K562 (cell line): ENCODE data around the gene TSPAN3. TPM values are rescaled to one million over a fixed set of nuclear protein-coding genes. Genes with fewer than 3 reads are reported as not detected.

Experiments used
- CBX1 ChIP-seq: sonication (generic); IDR thresholded peaks from 2 replicates; pipeline ENCODE4 v1.6.1; 2016; ENCODE audit warnings: antibody characterized with exemption, low read depth, mild to moderate bottlenecking
- DNMT1 ChIP-seq: fragments of 450-650 bp; IDR thresholded peaks from 2 replicates; pipeline ENCODE4 v1.6.1; 2016; ENCODE audit warnings: antibody characterized with exemption, mild to moderate bottlenecking
- FOXA3 ChIP-seq, 2 experiments: fragments of 450-650 bp in 1 of 2; sonication (generic) in 1 of 2; formaldehyde crosslinking; IDR thresholded peaks in 1 of 2; conservative IDR thresholded peaks in 1 of 2; 2 replicates each; pipeline versions ENCODE4 v1.4.0 to v1.8.0; 2020 to 2022; ENCODE audit warnings: mild to moderate bottlenecking in 2 of 2, missing genetic modification reagents in 1 of 2
- HMGN3 ChIP-seq: IDR thresholded peaks from 2 replicates; pipeline ENCODE4 v1.6.1; 2011; ENCODE audit warnings: borderline replicate concordance, low read depth, mild to moderate bottlenecking, mixed read lengths, low read length; ENCODE audit not compliant: insufficient read length; ENCODE audit errors: extremely low read depth
- IRF2 ChIP-seq: sonication (generic); formaldehyde crosslinking; IDR thresholded peaks from 2 replicates; pipeline ENCODE4 v1.8.1; 2022; ENCODE audit warnings: mild to moderate bottlenecking, missing genetic modification reagents
- KAT7 ChIP-seq: sonication (generic); formaldehyde crosslinking; IDR thresholded peaks from 2 replicates; pipeline ENCODE4 v1.8.0; 2022; ENCODE audit warnings: missing genetic modification reagents, mild to moderate bottlenecking, borderline replicate concordance
- SIN3A ChIP-seq, 2 experiments: fragments of 150-350 bp in 1 of 2; IDR thresholded peaks; 2 replicates each; pipeline ENCODE4 v1.6.1; 2011 to 2016; ENCODE audit warnings: borderline replicate concordance in 2 of 2, low read depth in 2 of 2, low read length in 2 of 2, mild to moderate bottlenecking in 2 of 2, moderate library complexity in 2 of 2; ENCODE audit not compliant: control insufficient read depth in 1 of 2
- TEAD2 ChIP-seq: fragments of 450-650 bp; IDR thresholded peaks from 2 replicates; pipeline ENCODE4 v1.6.1; 2016; ENCODE audit warnings: missing genetic modification characterization, control low read depth, missing compliant biosample characterization
- ZC3H8 ChIP-seq: fragments of 450-650 bp; IDR thresholded peaks from 2 replicates; pipeline ENCODE4 v1.6.1; 2017
- ZFP30 ChIP-seq: fragments of 250-450 bp; sonication (Bioruptor Pico); IDR thresholded peaks from 2 replicates; pipeline ENCODE4 v1.8.0; 2022; ENCODE audit warnings: moderate library complexity, mild to moderate bottlenecking, inconsistent platforms, borderline replicate concordance
- ZNF121 ChIP-seq: sonication (generic); formaldehyde crosslinking; conservative IDR thresholded peaks from 2 replicates; pipeline ENCODE4 v1.8.0; 2022; ENCODE audit warnings: missing genetic modification reagents
- ZNF133 ChIP-seq: fragments of 250-450 bp; sonication (Bioruptor Pico); IDR thresholded peaks from 2 replicates; pipeline ENCODE4 v1.4.0; 2020; ENCODE audit warnings: mild to moderate bottlenecking
- ZNF184 ChIP-seq: sonication (generic); formaldehyde crosslinking; IDR thresholded peaks from 2 replicates; pipeline ENCODE4 v1.5.0; 2020; ENCODE audit warnings: missing genetic modification reagents
- ZNF232 ChIP-seq: sonication (generic); formaldehyde crosslinking; IDR thresholded peaks from 2 replicates; pipeline ENCODE4 v1.8.0; 2022; ENCODE audit warnings: mild to moderate bottlenecking, missing genetic modification reagents
- polyA plus RNA-seq, 8 experiments: library from polyadenylated mRNA; depleted of rRNA in 4 of 8; stranded (reverse) in 5 of 8; unstranded in 3 of 8; fragments of >200 nt; fragmentation: Nextera tagmentation in 2 of 8; fragmentation: Illumina TruSeq in 1 of 8; extraction: Ambion mirVana in 2 of 8; extraction: Trizol in 1 of 8; gene quantifications; 2 replicates each; pipeline versions ENCODE4 v1.2.1 to v1.2.3, GENCODE V29; 2011 to 2014; ENCODE audit warnings: inconsistent platforms in 1 of 8, missing spikeins in 1 of 8
- total RNA-seq, 7 experiments: library from RNA; depleted of rRNA in 6 of 7; stranded (reverse); fragments of >200 nt in 6 of 7; fragmentation: Illumina TruSeq in 2 of 7; extraction: Trizol in 2 of 7; gene quantifications; 2 replicates each; pipeline versions ENCODE4 v1.2.1 to v1.2.3, GENCODE V29; 2011 to 2021; ENCODE audit warnings: low replicate concordance in 1 of 7
- TF ChIP-seq, protein P1 (sequence below), 2 experiments: fragments of 450-650 bp; IDR thresholded peaks; 2 replicates each; pipeline ENCODE4 v1.6.1; 2016
- TF ChIP-seq, protein P2 (sequence below): fragments of 250-450 bp; sonication (Bioruptor Pico); IDR thresholded peaks from 2 replicates; pipeline ENCODE4 v1.5.0; 2020; ENCODE audit warnings: mild to moderate bottlenecking, borderline replicate concordance
- TF ChIP-seq, protein P3 (sequence below): sonication (generic); formaldehyde crosslinking; IDR thresholded peaks from 2 replicates; pipeline ENCODE4 v1.8.1; 2023; ENCODE audit warnings: mild to moderate bottlenecking, missing genetic modification reagents, moderate library complexity
- TF ChIP-seq, protein P4 (sequence below): fragments of 450-650 bp; formaldehyde crosslinking; IDR thresholded peaks from 2 replicates; pipeline ENCODE4 v1.4.0; 2020; ENCODE audit warnings: mild to moderate bottlenecking, mixed read lengths
- TF ChIP-seq, protein P5 (sequence below): sonication (generic); formaldehyde crosslinking; IDR thresholded peaks from 2 replicates; pipeline ENCODE4 v1.8.1; 2023; ENCODE audit warnings: mild to moderate bottlenecking, missing genetic modification reagents

Gene TSPAN3
- total and polyA plus RNA-seq, 9 of the 15 experiments (the other 6 are each of a cell fraction or from before 2014, with no cell fraction given): 14.3 to 144 (median 71.1) TPM

DNA sequence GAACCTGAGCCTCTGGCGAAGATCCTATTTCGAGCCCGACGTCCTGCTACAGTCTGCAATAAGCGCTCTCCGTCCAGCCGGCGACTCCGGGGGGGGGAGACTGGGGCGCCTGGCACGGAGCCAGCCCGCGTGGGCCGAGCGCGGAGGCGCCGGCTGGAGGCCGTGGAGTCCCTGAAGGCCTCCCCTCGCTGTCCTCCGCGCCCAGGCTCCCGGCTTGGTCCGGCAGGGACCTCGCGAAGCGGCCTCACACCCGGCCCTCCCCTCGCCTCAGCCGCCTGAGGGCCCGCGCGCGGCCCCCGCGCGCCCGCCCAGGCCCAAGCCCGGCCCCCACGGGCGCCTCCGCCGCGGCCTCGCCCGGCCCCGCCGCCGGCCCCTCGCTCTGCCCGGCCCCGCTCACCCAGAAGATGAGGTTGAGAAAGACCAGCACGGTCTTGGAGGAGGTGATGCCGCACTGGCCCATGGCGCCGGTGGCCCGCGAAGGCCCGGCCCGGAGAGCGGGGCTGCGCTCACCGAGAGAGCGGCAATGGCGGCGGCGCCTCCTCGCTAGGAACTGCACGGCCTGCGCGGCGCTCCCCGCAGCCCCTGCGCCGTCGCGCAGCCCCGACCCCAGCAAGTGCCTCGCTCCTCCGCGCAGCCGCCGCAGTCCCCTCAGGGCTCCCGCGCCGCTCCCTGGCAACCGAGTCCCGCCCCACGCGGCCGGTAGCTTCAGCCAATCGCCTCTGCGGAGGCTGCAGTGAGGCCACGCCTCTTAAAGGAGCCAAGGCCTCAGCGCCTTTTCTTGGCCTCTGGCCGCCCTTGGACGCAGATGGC is at the start of gene TSPAN3 (continued):
- TF ChIP-seq SIN3A (IDR thresholded peaks at IDR 0.05; ENCODE audit: borderline replicate concordance in 2 of 2, control insufficient read depth in 1 of 2, low read depth in 2 of 2, low read length in 2 of 2) (peak in 1 of 2 experiments; percentile 19; a peak in 1 of 4 replicates), ZNF184 (CRISPR knock-in tag) (no peak), DNMT1 (no peak), IRF2 (CRISPR knock-in tag) (no peak), ZFP30 (no peak), TEAD2 (tag) (no peak), KAT7 (peak; percentile 91), ZNF232 (CRISPR knock-in tag) (no peak), ZNF133 (CRISPR knock-in tag) (no peak), ZNF121 (CRISPR knock-in tag) (no peak), ZC3H8 (no peak), CBX1 (no peak), FOXA3 (CRISPR knock-in tag; conservative IDR thresholded peaks at IDR 0.05 in 1 of 2, IDR thresholded peaks at IDR 0.05 in 1 of 2) (no peak; a peak in 1 of 4 replicates), HMGN3 (peak; percentile 47)
- TF ChIP-seq, protein P1, sequence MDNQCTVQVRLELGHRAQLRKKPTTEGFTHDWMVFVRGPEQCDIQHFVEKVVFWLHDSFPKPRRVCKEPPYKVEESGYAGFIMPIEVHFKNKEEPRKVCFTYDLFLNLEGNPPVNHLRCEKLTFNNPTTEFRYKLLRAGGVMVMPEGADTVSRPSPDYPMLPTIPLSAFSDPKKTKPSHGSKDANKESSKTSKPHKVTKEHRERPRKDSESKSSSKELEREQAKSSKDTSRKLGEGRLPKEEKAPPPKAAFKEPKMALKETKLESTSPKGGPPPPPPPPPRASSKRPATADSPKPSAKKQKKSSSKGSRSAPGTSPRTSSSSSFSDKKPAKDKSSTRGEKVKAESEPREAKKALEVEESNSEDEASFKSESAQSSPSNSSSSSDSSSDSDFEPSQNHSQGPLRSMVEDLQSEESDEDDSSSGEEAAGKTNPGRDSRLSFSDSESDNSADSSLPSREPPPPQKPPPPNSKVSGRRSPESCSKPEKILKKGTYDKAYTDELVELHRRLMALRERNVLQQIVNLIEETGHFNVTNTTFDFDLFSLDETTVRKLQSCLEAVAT (IDR thresholded peaks at IDR 0.05): no peak
- TF ChIP-seq, protein P2, sequence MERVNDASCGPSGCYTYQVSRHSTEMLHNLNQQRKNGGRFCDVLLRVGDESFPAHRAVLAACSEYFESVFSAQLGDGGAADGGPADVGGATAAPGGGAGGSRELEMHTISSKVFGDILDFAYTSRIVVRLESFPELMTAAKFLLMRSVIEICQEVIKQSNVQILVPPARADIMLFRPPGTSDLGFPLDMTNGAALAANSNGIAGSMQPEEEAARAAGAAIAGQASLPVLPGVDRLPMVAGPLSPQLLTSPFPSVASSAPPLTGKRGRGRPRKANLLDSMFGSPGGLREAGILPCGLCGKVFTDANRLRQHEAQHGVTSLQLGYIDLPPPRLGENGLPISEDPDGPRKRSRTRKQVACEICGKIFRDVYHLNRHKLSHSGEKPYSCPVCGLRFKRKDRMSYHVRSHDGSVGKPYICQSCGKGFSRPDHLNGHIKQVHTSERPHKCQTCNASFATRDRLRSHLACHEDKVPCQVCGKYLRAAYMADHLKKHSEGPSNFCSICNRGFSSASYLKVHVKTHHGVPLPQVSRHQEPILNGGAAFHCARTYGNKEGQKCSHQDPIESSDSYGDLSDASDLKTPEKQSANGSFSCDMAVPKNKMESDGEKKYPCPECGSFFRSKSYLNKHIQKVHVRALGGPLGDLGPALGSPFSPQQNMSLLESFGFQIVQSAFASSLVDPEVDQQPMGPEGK: no peak
- TF ChIP-seq, protein P3, sequence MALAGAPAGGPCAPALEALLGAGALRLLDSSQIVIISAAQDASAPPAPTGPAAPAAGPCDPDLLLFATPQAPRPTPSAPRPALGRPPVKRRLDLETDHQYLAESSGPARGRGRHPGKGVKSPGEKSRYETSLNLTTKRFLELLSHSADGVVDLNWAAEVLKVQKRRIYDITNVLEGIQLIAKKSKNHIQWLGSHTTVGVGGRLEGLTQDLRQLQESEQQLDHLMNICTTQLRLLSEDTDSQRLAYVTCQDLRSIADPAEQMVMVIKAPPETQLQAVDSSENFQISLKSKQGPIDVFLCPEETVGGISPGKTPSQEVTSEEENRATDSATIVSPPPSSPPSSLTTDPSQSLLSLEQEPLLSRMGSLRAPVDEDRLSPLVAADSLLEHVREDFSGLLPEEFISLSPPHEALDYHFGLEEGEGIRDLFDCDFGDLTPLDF (CRISPR knock-in tag): no peak
- TF ChIP-seq, protein P4, sequence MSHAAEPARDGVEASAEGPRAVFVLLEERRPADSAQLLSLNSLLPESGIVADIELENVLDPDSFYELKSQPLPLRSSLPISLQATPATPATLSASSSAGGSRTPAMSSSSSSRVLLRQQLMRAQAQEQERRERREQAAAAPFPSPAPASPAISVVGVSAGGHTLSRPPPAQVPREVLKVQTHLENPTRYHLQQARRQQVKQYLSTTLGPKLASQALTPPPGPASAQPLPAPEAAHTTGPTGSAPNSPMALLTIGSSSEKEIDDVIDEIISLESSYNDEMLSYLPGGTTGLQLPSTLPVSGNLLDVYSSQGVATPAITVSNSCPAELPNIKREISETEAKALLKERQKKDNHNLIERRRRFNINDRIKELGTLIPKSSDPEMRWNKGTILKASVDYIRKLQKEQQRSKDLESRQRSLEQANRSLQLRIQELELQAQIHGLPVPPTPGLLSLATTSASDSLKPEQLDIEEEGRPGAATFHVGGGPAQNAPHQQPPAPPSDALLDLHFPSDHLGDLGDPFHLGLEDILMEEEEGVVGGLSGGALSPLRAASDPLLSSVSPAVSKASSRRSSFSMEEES (CRISPR knock-in tag): no peak
- TF ChIP-seq, protein P5, sequence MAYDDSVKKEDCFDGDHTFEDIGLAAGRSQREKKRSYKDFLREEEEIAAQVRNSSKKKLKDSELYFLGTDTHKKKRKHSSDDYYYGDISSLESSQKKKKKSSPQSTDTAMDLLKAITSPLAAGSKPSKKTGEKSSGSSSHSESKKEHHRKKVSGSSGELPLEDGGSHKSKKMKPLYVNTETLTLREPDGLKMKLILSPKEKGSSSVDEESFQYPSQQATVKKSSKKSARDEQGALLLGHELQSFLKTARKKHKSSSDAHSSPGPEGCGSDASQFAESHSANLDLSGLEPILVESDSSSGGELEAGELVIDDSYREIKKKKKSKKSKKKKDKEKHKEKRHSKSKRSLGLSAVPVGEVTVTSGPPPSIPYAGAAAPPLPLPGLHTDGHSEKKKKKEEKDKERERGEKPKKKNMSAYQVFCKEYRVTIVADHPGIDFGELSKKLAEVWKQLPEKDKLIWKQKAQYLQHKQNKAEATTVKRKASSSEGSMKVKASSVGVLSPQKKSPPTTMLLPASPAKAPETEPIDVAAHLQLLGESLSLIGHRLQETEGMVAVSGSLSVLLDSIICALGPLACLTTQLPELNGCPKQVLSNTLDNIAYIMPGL: no peak
